NCI-H2081 (cell line): ENCODE measurements around the gene H19.

Source experiments
- DNase-seq, 2 experiments: peaks; one replicate each; lab custom pipeline; 2025; lab: John Stamatoyannopoulos, UW

H19 gene

DNA sequence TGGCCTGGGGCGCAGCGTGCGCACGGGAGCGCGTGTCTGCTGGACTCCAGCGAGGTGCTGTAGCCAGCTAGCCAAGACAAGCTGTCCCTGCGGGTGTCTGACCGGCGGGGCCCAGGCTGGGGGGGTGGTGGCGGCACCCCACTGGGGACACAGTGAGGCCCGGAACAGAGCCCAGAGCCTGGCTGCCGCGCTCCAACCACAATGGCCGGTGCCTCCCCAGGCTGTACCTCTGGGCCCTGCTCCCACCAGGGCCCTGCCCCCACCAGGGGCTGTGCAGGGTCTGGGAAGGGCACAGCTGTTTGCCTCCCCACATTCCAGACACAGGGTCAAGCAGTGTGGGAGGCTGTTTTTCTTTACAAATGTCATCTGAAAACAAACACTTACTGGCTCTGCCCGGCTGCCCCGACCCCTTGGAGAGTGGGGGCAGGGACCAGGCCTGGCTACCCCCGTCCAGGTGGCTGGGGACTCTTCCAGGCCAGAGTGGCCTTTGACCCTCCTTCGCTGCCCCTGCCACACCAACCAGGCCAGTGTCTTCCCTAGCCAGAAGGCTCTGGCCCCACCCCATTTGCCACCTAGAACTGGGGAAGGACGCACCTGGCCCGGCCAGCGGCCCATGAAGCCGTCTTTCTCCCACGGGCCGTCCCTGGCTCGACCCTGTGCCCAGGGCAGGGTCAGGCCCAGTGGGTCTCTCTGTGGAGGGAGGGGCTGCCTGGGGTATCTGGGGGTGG, 14.6 kb downstream of the H19 start:
- DNase-seq = no peak

DNA sequence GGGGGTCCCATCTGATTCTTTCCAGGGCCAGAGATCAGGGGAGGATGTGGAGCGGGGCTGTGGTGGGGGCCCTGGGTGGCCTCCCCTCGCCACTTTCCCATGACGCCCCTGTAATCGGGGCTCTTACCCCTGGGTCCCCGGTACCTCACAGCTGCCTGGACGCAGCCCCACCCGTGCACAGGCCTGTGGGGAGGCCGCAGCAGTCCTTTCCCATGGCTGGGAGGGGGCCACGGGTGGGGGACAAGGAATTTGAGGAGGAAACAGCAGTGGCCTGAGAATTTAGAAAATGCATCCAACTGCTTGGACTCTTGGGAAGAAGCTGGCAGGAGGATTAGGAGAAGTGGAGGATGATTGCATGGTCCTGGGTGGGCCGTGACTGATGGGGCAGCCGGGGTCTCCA, 18.0 kb downstream of the H19 start:
- no peak for DNase-seq

DNA sequence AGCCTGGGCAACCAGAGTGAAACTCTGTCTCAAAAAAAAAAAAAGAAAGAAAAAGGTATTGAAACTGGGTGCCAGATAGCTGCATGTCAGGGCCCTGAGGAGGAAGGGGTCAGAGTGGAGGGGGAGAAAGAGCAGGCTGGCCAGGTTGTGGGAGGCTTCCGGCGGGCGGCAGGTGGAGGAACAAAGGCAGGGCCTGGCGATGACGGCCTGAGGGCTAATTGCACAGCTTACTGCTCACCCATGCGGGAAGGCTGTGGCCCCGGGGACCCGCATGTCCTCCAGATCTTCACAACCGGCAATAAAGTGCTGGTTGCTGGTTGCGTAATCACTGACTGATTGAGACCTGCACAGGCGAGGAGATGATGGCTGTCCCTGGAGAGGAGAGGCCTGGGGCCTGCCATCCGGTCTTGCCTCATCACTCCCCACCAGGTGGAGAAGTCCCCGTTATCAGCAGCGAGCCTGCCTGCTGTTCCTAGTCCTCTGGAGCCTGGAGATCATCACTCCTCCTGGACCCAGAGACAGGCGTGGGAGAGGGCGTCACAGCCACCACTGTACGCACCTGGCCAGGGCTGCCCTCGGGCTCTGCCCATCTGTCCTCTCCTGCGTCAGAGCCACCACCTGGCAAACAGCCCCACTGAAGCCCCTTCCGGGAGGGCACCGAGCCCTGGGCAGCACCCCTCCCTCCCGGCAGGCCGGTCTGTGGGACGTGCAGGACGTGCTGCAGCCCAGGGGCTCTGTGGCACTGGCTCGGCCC, 18.7 kb downstream of the H19 start:
- DNase-seq = no peak

DNA sequence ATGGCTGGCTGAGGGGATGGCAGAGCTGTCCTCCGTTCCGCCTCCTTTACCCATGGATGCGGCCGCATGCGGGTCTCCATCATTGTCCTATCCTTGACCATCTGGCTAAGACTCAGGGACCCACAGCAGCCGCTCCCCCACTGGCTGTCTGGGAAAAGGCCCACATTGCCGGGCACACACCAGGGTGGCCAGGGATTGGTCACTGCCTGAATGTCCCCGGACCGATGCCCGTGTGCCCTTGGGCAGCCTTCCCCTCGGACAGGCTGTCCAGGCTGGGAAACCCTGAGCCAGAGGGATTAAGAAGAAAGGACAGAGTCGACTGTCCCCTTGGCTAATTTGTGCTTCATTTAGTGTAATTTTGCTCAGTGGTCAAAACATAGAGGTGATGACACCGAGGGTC, 22.5 kb downstream of the H19 start:
- no peak for DNase-seq

DNA sequence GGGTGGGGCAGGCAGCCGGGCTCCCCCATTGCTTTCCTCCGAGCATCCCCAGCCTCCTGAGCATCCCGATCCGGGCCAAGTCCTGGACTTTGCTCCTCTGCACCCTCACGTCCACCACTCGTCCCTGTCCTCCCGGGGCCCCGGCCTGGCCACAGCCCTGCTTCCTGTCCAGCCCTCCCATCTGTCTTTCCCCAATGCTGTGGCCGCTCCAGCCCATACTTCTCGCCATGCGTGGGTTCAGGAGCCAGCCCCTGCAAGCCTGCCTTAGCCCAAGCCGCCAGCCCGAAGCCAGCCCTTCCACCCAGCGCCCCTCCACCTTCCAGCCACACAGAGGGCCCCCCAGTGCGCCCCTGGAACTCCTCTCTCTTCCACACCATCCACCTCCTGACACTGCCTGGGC, 26.7 kb downstream of the H19 start:
- no peak for DNase-seq

DNA sequence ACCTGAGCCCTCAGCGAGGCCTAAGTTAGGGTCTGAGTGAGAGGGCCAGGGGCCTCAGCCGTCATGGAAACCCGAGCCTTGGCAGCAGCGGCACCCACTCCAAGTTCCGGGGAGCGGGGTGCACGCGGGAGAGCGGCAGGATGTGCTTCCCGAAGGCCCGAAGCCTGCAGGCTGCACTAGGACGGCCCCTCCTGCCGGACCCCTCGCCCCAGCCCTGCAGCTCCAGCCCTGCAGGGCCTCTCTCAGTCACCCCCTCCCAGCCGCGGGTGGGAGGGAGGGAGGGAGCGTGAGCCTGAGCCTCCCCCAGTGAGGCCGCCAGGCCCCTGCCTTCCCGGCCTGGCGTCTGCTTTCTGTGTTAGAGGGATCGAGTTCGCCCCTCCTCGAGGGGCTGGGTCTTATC, 27.9 kb downstream of the H19 start:
- no peak for DNase-seq

DNA sequence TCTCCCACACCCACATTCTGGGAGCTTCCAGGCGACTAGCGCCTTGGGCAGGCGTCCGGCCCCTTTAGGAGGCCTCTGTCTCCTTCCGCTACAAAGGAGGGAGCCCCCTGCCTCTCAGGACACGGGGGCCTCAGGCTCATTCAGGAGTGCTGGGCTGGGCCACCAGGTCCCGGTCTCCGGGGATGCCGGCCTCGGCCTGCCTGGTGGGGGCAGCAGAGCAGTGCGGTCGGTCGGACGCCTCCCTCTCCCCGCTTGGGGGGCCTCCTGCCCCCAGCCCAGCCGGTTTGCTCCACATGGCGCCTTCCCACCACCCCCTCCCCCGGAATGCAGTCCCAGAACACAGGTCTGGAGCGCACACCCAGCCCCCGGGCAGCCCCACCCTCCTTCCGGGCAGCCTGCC, 28.6 kb downstream of the H19 start:
- DNase-seq = no peak

DNA sequence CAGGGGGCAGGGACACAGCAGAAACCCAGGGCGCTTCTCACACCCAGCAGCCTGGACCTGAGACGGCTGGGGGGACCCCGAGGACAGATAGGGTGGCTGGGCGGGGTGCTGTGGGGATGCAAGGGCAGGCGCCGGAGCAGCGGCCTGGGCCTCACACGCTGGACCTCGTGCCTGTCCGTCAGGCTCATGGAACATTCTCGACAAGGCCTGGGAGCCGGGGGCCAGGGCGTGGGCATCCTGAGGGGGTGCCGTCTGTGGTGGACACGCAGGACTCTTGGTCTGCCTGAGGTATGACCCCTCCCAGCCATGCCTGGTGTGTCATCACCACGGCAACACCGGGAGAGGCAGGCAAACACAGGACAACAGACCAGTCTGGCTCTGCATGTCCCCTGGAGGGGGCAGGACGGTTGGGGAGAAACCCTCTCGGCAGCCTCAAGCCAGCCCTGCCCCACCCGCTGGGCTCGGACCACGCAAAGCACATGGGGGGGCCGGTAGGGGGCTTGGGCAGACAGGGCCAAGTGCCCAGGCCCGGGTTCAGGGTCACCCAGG, 29.1 kb downstream of the H19 start:
- no peak for DNase-seq

DNA sequence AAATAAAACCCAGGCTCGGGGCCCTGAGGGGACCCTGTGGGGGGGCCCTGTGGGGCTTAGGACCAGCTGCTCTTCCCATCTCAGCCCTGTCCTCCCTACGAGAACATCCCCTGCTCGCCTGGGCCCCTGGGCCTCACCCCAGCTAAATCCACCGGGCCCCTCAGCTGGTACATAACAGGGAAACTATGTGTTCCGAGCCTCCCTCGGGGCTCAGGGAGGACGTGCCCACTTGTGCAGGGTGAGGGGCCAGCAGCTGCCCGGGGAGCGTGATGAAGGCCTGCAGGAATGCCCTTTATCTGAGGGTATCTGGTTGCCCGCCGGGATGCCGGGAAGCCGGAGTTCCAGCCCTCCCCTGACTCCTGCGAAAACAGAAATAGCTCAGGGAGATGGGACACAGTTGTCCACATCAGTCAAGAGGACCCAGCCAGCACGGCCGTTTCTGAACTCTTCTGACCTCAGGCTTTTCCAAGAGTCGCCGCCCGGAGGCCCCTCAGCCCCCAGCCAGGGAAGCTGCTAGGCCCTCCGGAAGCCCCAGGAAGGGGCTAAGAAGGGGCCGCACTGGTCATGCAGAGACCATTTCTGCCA, 29.9 kb downstream of the H19 start:
- no peak for DNase-seq

DNA sequence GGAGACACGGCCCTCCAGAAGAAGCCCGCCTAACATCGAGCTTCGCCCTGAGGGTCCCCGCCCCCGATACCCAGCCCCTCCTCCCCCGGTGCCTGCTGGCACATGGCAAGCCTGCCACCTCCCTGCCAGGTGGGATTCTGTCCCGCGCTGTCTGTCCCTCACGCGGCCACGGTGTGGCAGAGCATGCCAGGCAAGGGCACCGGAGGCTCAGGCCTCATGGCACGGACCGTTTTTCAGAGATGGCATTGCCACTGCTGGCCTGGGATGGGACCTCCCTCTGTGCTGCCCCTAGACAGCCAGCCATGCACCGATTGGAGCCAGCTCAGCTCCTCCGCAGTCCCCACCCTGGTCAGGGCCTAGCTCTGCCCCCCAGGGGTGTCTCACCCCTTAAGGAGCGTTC, 31.1 kb downstream of the H19 start:
- DNase-seq = no peak

DNA sequence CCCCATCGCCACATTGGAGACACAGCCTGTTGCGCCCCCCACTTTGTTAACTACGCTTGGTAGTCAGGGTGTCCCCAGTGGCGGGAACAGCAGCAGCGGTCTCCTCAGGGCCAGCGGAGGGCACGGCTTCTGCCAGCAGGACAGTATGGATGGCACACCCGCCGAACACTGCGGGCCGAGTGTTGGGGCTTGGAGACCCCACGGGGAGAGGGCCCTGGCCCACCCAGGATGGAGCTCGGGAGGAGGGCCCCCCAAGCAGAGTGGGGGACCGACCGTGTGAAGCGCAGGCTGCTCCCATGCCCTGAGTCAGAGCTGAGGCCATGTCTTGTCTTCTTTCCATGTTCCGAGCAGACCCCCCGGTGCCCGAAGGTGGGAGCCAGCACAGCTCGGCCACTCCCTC, 32.7 kb downstream of the H19 start:
- no peak for DNase-seq

DNA sequence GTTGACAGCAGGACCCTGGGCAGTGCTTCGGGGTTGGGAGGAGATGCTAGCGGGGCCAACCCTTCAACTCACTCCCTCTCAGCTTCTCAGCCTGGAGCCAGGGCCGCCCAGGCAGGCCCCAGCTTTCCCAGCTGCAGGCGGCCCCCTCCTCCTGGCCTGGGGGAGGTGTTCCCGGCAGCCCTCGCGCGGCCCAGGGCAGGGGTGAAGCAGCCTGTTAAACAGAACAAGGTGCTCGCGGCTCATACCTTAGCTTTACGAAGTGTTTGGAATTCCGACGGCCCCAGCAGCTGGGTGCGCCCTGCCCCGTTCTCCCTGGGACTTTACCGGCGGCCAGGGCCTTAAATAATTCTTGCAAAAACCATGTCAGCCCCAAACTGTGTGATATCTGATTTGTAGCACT, 33.3 kb downstream of the H19 start:
- no peak for DNase-seq

DNA sequence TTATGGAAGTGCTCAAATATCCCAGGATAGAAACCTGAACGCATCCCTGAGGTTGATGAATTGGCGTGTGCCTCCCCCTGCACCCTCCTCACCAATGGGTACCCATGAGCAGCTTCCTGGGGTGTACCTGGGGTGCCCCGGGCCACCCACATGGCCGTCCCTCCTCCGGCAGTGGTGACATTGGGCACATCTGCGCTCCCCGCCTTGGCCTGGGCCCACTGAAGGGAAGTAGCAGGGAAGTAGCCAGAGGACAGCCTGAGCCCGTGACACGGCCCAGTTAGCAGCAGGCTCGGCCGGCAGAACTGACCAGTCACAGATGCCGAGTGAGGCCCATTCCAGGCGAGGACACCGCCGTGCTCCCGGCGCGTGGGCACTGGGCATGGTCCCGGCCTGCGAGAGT, 33.8 kb downstream of the H19 start:
- no peak for DNase-seq

DNA sequence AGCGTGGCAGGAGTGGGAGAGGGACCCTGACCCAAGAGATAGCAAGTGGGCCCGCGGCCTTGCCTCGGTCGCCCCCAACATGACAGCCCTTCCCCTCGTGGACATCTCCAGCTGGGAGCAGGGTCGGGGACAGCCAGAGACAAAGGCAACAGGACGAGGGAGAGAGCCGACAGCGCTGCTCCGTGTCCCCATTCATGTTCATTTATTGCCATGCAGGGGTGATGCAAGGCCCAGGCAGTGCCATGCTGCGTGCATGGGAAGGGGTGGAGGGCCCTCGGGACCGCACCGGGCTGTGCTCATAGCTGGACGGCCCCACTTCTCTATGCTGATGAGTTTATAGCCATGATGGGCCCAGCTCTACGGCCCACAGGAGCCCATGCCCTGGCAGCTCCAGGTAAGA, 37.9 kb downstream of the H19 start:
- no peak for DNase-seq

DNA sequence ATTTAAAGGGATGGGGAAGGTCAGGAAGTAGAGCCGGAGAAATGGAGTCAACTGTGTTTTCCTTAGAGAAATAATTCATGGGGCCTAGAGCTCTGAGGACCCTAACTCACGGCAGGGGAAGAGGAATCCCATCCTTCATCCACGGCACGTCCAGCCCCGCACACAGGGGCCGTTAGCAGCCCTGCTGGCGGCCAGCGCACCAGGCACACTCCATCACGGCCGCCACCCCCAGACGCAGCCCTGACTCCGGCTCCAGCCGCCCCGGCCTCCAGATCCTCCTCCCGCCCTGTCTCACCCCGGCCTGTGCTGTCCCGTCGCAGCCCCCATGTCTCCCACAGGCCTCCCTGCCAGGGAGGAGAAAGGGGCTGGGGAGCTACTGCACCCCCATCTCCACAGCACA, 39.3 kb downstream of the H19 start:
- no peak for DNase-seq

DNA sequence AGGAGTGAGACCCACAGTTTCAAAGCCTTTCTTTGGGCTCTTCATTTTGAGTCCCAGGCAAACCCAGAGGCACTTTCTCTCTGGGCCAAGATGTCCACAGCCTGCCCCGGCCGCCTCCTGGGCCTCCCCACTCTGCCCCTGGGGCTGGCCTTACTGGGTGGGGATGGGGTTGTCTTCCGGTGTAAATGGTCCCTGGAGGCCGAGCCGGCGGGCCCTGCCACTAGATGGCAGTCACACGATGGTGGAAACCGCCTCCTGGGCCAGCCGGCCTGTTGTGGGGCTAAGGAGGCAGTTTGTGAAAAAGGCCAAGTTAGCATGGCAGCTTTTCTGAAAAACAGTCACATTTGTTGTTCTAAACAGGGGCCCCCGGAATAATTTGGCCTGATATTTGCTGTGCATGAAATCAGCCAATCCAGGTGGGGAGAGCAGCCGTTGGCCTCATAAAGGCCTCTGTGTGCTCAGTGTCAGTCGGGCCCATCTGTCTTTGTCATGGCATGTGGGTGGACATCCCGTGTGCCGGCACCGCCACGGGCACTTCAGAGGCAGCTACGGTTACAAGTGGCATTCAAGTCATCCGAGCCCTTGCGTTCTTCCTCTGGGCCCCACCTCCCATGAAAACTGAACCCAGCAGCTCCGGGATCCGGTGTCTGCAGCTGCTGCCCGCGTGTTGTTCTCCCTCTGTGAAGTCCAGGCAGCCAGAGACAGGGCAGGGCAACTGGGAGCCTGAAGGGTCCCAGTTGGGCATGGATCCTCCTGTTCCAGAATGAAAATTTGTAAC, 44.0 kb downstream of the H19 start:
- DNase-seq = no peak

DNA sequence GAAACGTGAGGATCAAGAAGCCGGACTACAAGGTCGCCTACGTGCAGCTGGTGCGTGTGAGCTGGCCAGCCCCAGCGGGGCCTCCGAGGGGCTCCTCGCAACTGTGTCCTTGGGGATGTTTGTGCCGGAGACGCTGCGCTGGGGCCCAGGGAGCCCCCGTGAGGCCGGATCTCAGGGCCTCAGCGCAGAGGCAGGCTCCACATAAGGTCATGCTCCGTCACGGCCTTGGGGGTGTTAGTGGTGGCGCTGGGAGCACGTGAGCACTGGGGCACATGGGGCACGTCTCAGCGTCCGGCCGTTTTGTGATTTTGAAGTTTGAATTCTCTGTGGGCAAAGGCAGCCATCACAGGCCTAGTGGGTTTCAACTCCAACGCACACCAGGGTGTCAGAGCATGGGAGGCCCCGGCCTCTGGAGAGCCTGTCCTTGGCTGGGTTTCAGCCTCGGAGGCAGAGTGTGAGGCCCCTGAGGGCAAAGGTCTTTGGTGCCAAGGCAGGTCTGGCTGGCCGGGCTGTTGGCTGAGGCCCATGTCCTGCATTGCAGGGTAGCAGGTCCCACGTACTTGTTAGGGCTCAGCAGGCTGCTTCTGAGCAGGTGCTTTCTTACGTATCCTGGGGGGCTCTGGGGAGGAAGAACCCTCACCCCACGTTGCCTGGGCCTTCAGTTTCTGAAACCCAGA, 44.7 kb downstream of the H19 start:
- DNase-seq = no peak

DNA sequence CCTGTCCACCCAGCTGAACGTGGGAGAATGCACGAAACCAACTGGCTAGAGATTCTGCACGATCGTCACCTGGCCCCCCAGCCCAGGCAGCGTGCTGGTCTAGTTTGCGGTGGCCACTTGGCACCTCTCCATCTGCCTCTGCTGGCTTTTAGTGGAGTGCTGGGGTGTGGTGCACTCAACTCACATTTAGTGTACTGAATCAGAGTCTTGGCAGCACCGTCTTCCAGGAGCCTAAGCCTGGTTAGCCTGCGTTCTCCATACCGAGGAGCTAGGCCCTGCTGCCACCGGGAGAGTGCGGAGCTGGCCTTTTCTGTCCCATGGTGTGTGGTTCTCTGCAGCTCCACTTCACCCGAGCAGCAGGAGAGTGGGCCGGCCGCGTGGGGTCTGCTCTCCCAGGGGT, 47.7 kb downstream of the H19 start:
- DNase-seq = no peak

DNA sequence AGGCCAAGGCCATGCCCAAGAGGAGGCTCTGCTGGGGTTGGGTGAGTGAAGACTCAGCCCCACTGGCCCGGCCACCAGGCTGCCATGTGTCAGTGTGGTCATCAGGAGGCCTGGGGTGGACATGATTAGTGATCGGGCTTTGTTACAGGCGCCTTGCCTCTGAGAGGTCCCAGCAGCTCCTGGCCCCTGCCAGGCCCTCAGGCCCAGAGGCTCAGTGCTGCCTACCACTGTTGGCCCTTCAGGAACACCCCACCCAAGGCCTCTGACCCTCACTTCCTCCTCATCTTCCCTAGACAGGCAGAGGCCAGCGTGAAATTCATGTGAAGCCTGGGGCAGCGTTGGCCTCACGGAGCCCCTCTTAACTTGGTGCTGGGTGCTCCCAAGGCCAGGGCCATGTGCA, 48.3 kb downstream of the H19 start:
- DNase-seq = no peak

DNA sequence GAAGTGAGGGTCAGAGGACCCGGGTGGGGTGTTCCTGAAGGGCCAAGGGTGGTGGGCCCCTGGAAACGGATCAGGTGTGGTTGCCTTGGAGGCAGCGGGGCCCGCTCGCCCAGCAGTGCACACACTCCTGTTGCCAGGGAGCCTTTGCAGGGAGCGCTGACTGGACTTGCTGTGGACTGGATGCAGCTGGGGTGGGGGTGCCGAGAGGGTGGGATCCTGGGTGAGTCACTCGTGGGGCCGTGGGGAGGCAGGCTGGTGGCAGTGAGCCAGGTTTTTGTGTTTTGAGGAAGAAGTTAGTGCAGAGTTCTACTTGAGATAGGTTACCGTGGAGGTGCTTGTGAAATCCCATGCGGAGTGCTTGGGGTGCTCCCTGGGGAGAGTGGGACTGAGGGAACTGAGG, 49.3 kb downstream of the H19 start:
- no peak for DNase-seq

DNA sequence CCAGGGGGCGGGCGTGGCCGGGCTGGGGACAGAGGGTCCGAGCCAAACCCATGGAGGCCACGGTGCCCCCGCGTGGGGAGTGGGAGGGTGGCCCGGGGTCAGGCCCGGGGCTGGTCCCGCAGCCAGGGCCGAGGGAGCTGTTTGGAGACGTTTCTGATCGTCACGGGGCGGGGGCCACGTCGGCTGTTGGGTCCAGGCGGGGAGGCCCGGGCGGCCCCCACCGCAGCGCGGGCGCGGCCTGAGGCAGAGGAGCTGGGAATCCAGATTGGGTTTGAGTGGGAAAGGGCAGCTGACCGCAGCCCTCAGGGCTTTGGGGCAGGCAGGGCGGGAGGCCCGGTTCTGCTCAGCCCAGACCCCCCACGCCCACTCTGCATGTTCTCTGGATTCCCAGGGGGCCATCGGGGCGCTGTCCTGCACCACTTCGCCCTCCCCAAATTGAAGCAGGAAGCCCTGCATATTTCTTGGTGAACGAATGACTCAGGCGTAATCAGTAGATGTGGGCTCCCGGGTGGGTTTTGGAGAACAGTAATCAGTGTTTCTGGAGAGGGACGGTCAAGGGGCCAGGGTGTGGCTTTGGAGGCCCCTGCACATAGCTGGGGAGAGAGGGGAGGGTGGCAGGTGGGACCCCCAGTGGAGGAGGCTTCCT, 49.9 kb downstream of the H19 start:
- no peak for DNase-seq
